H9 (cell line): Measurements from ENCODE around the gene DYRK1A. TPM values are rescaled to one million over a fixed set of nuclear protein-coding genes. Genes with fewer than 3 reads are reported as not detected.
"Not testable (repeated sequence)": the region's sequence is repeated elsewhere in the genome, so short reads cannot be mapped to it uniquely, and the experiment has no call there.

Experiments used
- DNase-seq: peaks from one replicate; pipeline ENCODE4 v3.0.0-alpha.2; 2017
- H2AFZ ChIP-seq: one replicate; pipeline ENCODE4 v1.6.1; 2013; ENCODE audit warnings: mild to moderate bottlenecking, low read length, control low read depth, moderate library complexity
- H2AK5ac ChIP-seq: 2 replicates; pipeline ENCODE4 v1.6.1; 2013; ENCODE audit warnings: low read length, control low read depth, mixed read lengths; ENCODE audit not compliant: insufficient read length
- H2BK120ac ChIP-seq: one replicate; pipeline ENCODE4 v1.6.1; 2013; ENCODE audit warnings: low read depth, mild to moderate bottlenecking, low read length, control low read depth, inconsistent platforms; ENCODE audit not compliant: poor library complexity, severe bottlenecking
- H2BK12ac ChIP-seq: 2 replicates; pipeline ENCODE4 v1.6.1; 2013; ENCODE audit warnings: low read length, control low read depth, mixed read lengths, low read depth; ENCODE audit not compliant: insufficient read length
- H2BK15ac ChIP-seq: 2 replicates; pipeline ENCODE4 v1.6.1; 2013; ENCODE audit warnings: low read depth, low read length, control low read depth
- H2BK20ac ChIP-seq: one replicate; pipeline ENCODE4 v1.6.1; 2013; ENCODE audit warnings: low read depth, mild to moderate bottlenecking, low read length, control low read depth, inconsistent platforms; ENCODE audit not compliant: poor library complexity, severe bottlenecking
- H2BK5ac ChIP-seq: 2 replicates; pipeline ENCODE4 v1.6.1; 2013; ENCODE audit warnings: low read length, control low read depth, mixed read lengths; ENCODE audit not compliant: insufficient read length
- H3K14ac ChIP-seq: 2 replicates; pipeline ENCODE4 v1.6.1; 2013; ENCODE audit warnings: low read length, control low read depth; ENCODE audit not compliant: insufficient read depth
- H3K18ac ChIP-seq: 2 replicates; pipeline ENCODE4 v1.6.1; 2013; ENCODE audit warnings: low read depth, mild to moderate bottlenecking, mixed read lengths, low read length, control low read depth; ENCODE audit not compliant: insufficient read length
- H3K23ac ChIP-seq: 2 replicates; pipeline ENCODE4 v1.6.1; 2013; ENCODE audit warnings: low read length, control low read depth, mixed read lengths, low read depth; ENCODE audit not compliant: insufficient read length
- H3K23me2 ChIP-seq: 2 replicates; pipeline ENCODE4 v1.6.1; 2013; ENCODE audit warnings: low read depth, mild to moderate bottlenecking, mixed read lengths, low read length, control low read depth; ENCODE audit not compliant: insufficient read length, poor library complexity, severe bottlenecking
- H3K27ac ChIP-seq: 2 replicates; pipeline ENCODE4 v1.5.1; 2013; ENCODE audit warnings: low read length, control low read depth, mixed read lengths, low read depth; ENCODE audit not compliant: insufficient read length
- H3K27me3 ChIP-seq: 2 replicates; pipeline ENCODE4 v1.6.1; 2013; ENCODE audit warnings: low read length, control low read depth, inconsistent platforms; ENCODE audit not compliant: insufficient read depth
- H3K4ac ChIP-seq: 2 replicates; pipeline ENCODE4 v1.6.1; 2013; ENCODE audit warnings: low read depth, mild to moderate bottlenecking, control low read depth, inconsistent platforms, low read length, moderate library complexity
- H3K4me1 ChIP-seq: 2 replicates; pipeline ENCODE4 v1.6.1; 2013; ENCODE audit warnings: low read length, control low read depth, inconsistent platforms; ENCODE audit not compliant: insufficient read depth
- H3K4me2 ChIP-seq: 2 replicates; pipeline ENCODE4 v1.6.1; 2013; ENCODE audit warnings: low read length, control low read depth, mixed read lengths; ENCODE audit not compliant: insufficient read length, insufficient read depth
- H3K56ac ChIP-seq: 2 replicates; pipeline ENCODE4 v1.6.1; 2013; ENCODE audit warnings: low read depth, mild to moderate bottlenecking, mixed read lengths, low read length, control low read depth; ENCODE audit not compliant: insufficient read length
- H3K79me1 ChIP-seq: 2 replicates; pipeline ENCODE4 v1.6.1; 2013; ENCODE audit warnings: low read depth, mild to moderate bottlenecking, moderate library complexity, low read length, control low read depth, inconsistent platforms; ENCODE audit not compliant: insufficient read depth, poor library complexity, severe bottlenecking
- H3K79me2 ChIP-seq: 2 replicates; pipeline ENCODE4 v1.6.1; 2013; ENCODE audit warnings: low read length, control low read depth, inconsistent platforms; ENCODE audit not compliant: insufficient read depth
- H3K9ac ChIP-seq: 2 replicates; pipeline ENCODE4 v1.6.1; 2013; ENCODE audit warnings: low read length, control low read depth, mixed read lengths; ENCODE audit not compliant: insufficient read length; ENCODE audit errors: extremely low read depth
- H3K9me3 ChIP-seq: one replicate; pipeline ENCODE4 v1.6.1; 2013; ENCODE audit warnings: low read depth, low read length, inconsistent platforms; ENCODE audit not compliant: control insufficient read depth
- H3T11ph ChIP-seq: one replicate; pipeline ENCODE4 v1.6.1; 2013; ENCODE audit warnings: mild to moderate bottlenecking, low read length, control low read depth, inconsistent platforms
- H4K20me1 ChIP-seq: one replicate; pipeline ENCODE4 v1.6.1; 2013; ENCODE audit not compliant: control insufficient read depth, insufficient read length, insufficient read depth
- H4K5ac ChIP-seq: 2 replicates; pipeline ENCODE4 v1.6.1; 2013; ENCODE audit warnings: low read depth, mild to moderate bottlenecking, mixed read lengths, low read length, control low read depth; ENCODE audit not compliant: insufficient read length
- H4K8ac ChIP-seq: replicated peaks from 2 replicates; pipeline ENCODE4 v1.6.1; 2013; ENCODE audit warnings: low read length, control low read depth, mixed read lengths, low read depth; ENCODE audit not compliant: insufficient read length
- H4K91ac ChIP-seq: 2 replicates; pipeline ENCODE4 v1.6.1; 2013; ENCODE audit warnings: low read depth, mild to moderate bottlenecking, moderate library complexity, mixed read lengths, low read length, control low read depth; ENCODE audit not compliant: insufficient read length
- H3K27ac Mint-ChIP-seq, 3 experiments: 2 replicates in 2 of 3; 3 replicates in 1 of 3; pipeline ENCODE4 v1.8.0; 2020 to 2021; ENCODE audit warnings: mixed read lengths in 3 of 3, mild to moderate bottlenecking in 1 of 3, moderate library complexity in 1 of 3
- H3K27me3 Mint-ChIP-seq: 2 replicates; pipeline ENCODE4 v1.8.0; 2021; ENCODE audit warnings: low read depth, mild to moderate bottlenecking, moderate library complexity, mixed read lengths
- H3K36me3 Mint-ChIP-seq, 3 experiments: 2 replicates in 2 of 3; 3 replicates in 1 of 3; pipeline ENCODE4 v1.8.0; 2020 to 2021; ENCODE audit warnings: low read depth in 3 of 3, mixed read lengths in 3 of 3; ENCODE audit not compliant: insufficient read depth in 1 of 3
- H3K4me1 Mint-ChIP-seq, 2 experiments: 2 replicates each; pipeline ENCODE4 v1.8.0; 2020; ENCODE audit warnings: mixed read lengths in 2 of 2
- H3K4me3 Mint-ChIP-seq, 2 experiments: 2 replicates in 1 of 2; 3 replicates in 1 of 2; pipeline ENCODE4 v1.8.0; 2020 to 2021; ENCODE audit warnings: mild to moderate bottlenecking in 2 of 2, mixed read lengths in 2 of 2, moderate library complexity in 1 of 2
- H3K9me3 Mint-ChIP-seq, 2 experiments: 2 replicates in 1 of 2; 3 replicates in 1 of 2; pipeline ENCODE4 v1.8.0; 2020; ENCODE audit warnings: mild to moderate bottlenecking in 2 of 2, mixed read lengths in 2 of 2, moderate library complexity in 1 of 2
- WGBS: extraction: QIAGEN DNeasy Blood & Tissue Kit; methylation state at CpG from one replicate; pipeline ENCODE4 v1.1.7; 2013; ENCODE audit warnings: missing lambda C conversion rate, low lambda C conversion rate, mixed read lengths; ENCODE audit not compliant: insufficient read length; ENCODE audit errors: extremely low coverage; 5-methylcytosine and 5-hydroxymethylcytosine counted together
- total RNA-seq: library from RNA; stranded (reverse); gene quantifications from 2 replicates; pipeline ENCODE4 v1.2.1, GENCODE V29; 2021
- TF ChIP-seq, protein P1 (sequence below): fragments of 200-600 bp; sonication (generic); conservative IDR thresholded peaks from 3 replicates; pipeline ENCODE4 v1.8.0; 2021; ENCODE audit warnings: antibody characterized with exemption, mild to moderate bottlenecking

Gene DYRK1A
- total RNA-seq, 1 experiment from 2014 or later: 73.6 TPM

DNA sequence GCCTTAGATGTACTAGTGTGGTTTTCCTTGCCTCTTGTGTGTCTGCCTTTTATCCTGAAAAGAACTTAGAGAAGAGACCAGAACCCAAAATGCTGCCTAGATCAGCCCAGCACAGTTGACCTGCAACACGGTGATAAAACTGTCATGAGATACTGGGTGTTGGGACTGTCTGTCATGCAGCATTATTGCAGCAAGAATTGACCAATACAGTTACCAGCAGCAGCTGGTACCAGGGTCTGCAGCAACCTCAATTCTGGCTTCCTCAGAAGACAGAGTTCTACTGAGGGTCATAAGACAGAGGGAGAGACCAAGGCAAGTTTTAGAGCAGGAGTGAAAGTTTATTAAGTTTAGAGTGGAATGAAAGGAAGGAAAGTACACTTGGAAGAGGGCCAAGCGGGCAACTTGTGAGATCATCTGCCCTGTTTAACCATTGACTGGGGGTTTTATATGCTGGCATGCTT, 182.0 kb downstream of the DYRK1A start:
- no peaks in the 10 kb centered on the region for H3K27me3 ChIP-seq
- H2AFZ ChIP-seq: no peak overlapping the region
- H3K4me1 ChIP-seq: no peaks in the 10 kb centered on the region; the same call in 1 of the 2 replicates
- H3K27me3 Mint-ChIP-seq: no peaks in the 10 kb centered on the region
- no peak overlapping the region; a peak in 1 of 7 replicates for H3K27ac Mint-ChIP-seq
- no peaks in the 10 kb centered on the region for H3K23me2 ChIP-seq
- no peaks in the 10 kb centered on the region for H3K79me1 ChIP-seq
- no peaks in the 10 kb centered on the region; a peak in 1 of 5 replicates for H3K9me3 Mint-ChIP-seq
- H3K4me1 Mint-ChIP-seq: peaks cover 5 to 13% of the 10 kb centered on the region in 2 experiments; a peak in 3 of 4 replicates
- no peak overlapping the region for H3K18ac ChIP-seq
- no peak overlapping the region for H3T11ph ChIP-seq
- H3K56ac ChIP-seq: no peak overlapping the region
- no peak overlapping the region for H4K91ac ChIP-seq
- H4K20me1 ChIP-seq: no peaks in the 10 kb centered on the region
- no peak overlapping the region for H2BK12ac ChIP-seq
- no peaks in the 10 kb centered on the region for H3K36me3 Mint-ChIP-seq
- H3K14ac ChIP-seq: no peak overlapping the region
- H4K5ac ChIP-seq: no peak overlapping the region
- H2BK15ac ChIP-seq: no peak overlapping the region
- TF ChIP-seq, protein P1, sequence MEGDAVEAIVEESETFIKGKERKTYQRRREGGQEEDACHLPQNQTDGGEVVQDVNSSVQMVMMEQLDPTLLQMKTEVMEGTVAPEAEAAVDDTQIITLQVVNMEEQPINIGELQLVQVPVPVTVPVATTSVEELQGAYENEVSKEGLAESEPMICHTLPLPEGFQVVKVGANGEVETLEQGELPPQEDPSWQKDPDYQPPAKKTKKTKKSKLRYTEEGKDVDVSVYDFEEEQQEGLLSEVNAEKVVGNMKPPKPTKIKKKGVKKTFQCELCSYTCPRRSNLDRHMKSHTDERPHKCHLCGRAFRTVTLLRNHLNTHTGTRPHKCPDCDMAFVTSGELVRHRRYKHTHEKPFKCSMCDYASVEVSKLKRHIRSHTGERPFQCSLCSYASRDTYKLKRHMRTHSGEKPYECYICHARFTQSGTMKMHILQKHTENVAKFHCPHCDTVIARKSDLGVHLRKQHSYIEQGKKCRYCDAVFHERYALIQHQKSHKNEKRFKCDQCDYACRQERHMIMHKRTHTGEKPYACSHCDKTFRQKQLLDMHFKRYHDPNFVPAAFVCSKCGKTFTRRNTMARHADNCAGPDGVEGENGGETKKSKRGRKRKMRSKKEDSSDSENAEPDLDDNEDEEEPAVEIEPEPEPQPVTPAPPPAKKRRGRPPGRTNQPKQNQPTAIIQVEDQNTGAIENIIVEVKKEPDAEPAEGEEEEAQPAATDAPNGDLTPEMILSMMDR: no peak
- no CpG with 5 or more reads among the region's 2 CpGs for WGBS
- H3K9ac ChIP-seq: no peak overlapping the region
- H3K4ac ChIP-seq: no peak overlapping the region
- no peak overlapping the region for H3K23ac ChIP-seq
- no peak overlapping the region for H2BK5ac ChIP-seq
- H3K79me2 ChIP-seq: no peaks in the 10 kb centered on the region
- H4K8ac ChIP-seq: no peak overlapping the region
- H3K9me3 ChIP-seq: no peaks in the 10 kb centered on the region
- H3K4me2 ChIP-seq: no peak overlapping the region
- no peak overlapping the region for H2BK20ac ChIP-seq
- H2BK120ac ChIP-seq: no peak overlapping the region
- no peak overlapping the region for H3K4me3 Mint-ChIP-seq
- no peak overlapping the region for H3K27ac ChIP-seq
- DNase-seq: no peak
- no peak overlapping the region for H2AK5ac ChIP-seq

DNA sequence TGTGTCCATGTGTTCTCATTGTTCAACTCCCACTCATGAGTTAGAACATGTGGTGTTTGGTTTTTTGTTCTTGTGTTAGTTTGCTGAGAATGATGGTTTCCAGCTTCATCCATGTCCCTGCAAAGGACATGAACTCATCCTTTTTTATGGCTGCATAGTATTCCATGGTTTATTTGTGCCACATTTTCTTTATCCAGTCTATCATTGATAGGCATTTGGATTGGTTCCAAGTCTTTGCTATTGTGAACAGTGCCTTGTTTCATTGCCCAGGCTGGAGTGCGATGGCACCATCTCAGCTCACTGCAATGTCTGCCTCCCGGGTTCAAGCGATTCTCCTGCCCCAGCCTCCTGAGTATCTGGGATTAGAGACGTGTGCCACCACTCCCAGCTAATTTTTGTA, 183.2 kb downstream of the DYRK1A start:
- not testable (repeated sequence) for H3K4me2 ChIP-seq, H3K14ac ChIP-seq, H4K91ac ChIP-seq, H3K27ac ChIP-seq, H3K27ac Mint-ChIP-seq, H3K23me2 ChIP-seq, H3T11ph ChIP-seq, H2AFZ ChIP-seq, H4K20me1 ChIP-seq, DNase-seq, H3K9ac ChIP-seq, H3K56ac ChIP-seq, H3K79me1 ChIP-seq, H3K23ac ChIP-seq, H3K36me3 Mint-ChIP-seq, H2BK5ac ChIP-seq, H3K79me2 ChIP-seq, H3K9me3 Mint-ChIP-seq, H4K8ac ChIP-seq, H4K5ac ChIP-seq, H3K27me3 ChIP-seq, H2BK12ac ChIP-seq, H2AK5ac ChIP-seq, H2BK15ac ChIP-seq, H3K18ac ChIP-seq, H3K9me3 ChIP-seq, H3K4me1 ChIP-seq, H3K4ac ChIP-seq, H2BK20ac ChIP-seq, H3K27me3 Mint-ChIP-seq, H3K4me3 Mint-ChIP-seq, H2BK120ac ChIP-seq
- no CpG with 5 or more reads among the region's 4 CpGs for WGBS
- H3K4me1 Mint-ChIP-seq: peaks cover 5 to 13% of the 10 kb centered on the region in 2 experiments; a peak in 3 of 4 replicates
